SU-DHL-6 (cell line): ENCODE results near the gene CPA4.

ENCODE experiments used
- CTCF ChIP-seq: fragments of 200-600 bp; sonication (generic); IDR thresholded peaks from one replicate; pipeline ENCODE4 v1.5.1; 2017; ENCODE audit warnings: antibody characterized with exemption, mild to moderate bottlenecking, low read length, moderate library complexity; ENCODE audit not compliant: insufficient read depth, poor library complexity, severe bottlenecking
- EZH2phosphoT487 ChIP-seq: fragments of 200-600 bp; sonication (generic), shearing (Covaris generic); conservative IDR thresholded peaks from 2 replicates; pipeline ENCODE4 v1.6.1; 2018; ENCODE audit warnings: mild to moderate bottlenecking, antibody characterized with exemption, low read length, moderate library complexity, mixed read lengths

GRCh38 chr7:130303551-130303950 is 10.6 kb downstream of the CPA4 start:
- TF ChIP-seq CTCF = no peak
- TF ChIP-seq EZH2phosphoT487 = no peak
